ENCODE measurements around the gene ARNT2. TPM values are rescaled to one million over a fixed set of nuclear protein-coding genes. Genes with fewer than 3 reads are reported as not detected.
"Not testable (repeated sequence)": the region's sequence is repeated elsewhere in the genome, so short reads cannot be mapped to it uniquely, and the experiment has no call there.

ARNT2 gene
- polyA plus RNA-seq, 2 donors = 0.33 to 0.94 TPM

DNA sequence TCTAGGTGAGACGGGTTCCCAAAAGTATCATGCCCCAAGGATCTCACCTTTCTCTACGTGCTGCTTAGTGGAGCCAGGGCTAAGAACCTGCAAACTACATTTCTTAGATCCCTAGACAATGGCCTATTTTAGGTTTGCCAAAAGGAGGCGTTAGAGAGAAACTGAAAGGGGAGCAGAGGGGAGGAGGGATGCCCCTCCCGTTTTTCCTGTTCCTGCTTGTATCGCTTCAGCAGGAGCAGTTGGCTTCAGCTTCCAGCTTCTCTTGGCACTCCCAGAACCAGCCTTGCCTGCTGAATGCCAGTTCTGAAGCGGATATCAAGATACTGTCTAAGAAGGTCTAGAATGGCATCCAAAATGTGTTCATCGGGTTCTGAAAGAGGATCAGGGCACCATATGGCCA lies 232.5 kb downstream of the ARNT2 start:
- Histone ChIP-seq H3K27ac (ENCODE audit: low read depth in 2 of 2, low read length in 1 of 2) (peak overlapping the region in 1 of 2 donors; percentile 57), H3K36me3 (ENCODE audit: control insufficient read depth in 2 of 2, insufficient read depth in 2 of 2, low read length in 1 of 2) (no peaks in the 10 kb centered on the region), H3K4me1 (ENCODE audit: control insufficient read depth in 2 of 2, insufficient read depth in 2 of 2, low read length in 1 of 2) (no peaks in the 10 kb centered on the region), H3K27me3 (ENCODE audit: control insufficient read depth in 1 of 2, insufficient read depth in 2 of 2, low read length in 2 of 2) (no peaks in the 10 kb centered on the region), H3K9me3 (ENCODE audit: control insufficient read depth in 2 of 2, insufficient read depth in 1 of 2, low read depth in 1 of 2, low read length in 1 of 2) (peaks cover 2% of the 10 kb centered on the region in 2 donors), H3K4me3 (ENCODE audit: low read depth in 1 of 2, low read length in 2 of 2) (no peak overlapping the region)
- 38 to 39% methylated on average over 7 of the region's 7 CpGs for WGBS, 2 donors

GRCh38 chr15:80637747-80638146 lies 233.6 kb downstream of the ARNT2 start:
- WGBS, 2 donors = 75 to 76% methylated on average over 3 of the region's 3 CpGs
- Histone ChIP-seq H3K27me3 (ENCODE audit: control insufficient read depth in 1 of 2, insufficient read depth in 2 of 2, low read length in 2 of 2) (no peaks in the 10 kb centered on the region), H3K27ac (ENCODE audit: low read depth in 2 of 2, low read length in 1 of 2) (no peak overlapping the region)

DNA sequence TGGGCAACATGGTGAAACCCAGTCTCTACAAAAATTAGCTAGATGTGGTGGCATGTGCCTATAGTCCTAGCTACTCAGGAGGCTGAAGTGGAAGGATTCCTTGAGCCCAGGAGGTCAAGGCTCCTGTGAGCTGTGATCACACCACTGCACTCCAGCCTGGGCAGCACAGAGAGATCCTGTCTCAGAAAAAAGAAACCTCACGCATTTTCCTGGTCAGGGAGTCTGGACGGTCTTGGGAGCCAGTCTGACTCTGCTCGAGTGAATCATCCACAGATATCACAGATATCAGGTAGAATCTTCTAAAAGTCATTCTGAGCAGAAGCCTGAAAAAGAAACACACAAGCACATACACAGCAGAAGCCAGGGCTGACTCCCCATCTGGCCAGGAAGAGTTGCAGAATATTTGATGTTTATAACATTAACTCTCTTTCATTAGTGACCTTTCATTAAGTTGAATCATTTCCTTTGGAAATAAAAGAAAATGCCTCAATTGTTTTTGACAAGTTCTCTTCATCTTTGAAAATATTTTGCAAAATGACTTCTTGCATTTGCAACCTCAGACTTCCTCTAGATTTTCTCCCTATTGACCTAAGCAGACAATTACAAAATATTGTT lies 234.5 kb downstream of the ARNT2 start:
- no peaks in the 10 kb centered on the region for H3K36me3 ChIP-seq (ENCODE audit: control insufficient read depth in 2 of 2, insufficient read depth in 2 of 2, low read length in 1 of 2)
- H3K4me3 ChIP-seq (ENCODE audit: low read depth in 1 of 2, low read length in 2 of 2) = no peak overlapping the region
- H3K4me1 ChIP-seq (ENCODE audit: control insufficient read depth in 2 of 2, insufficient read depth in 2 of 2, low read length in 1 of 2) = no peaks in the 10 kb centered on the region
- no peak overlapping the region for H3K27ac ChIP-seq (ENCODE audit: low read depth in 2 of 2, low read length in 1 of 2)
- WGBS, 2 donors = 71 to 75% methylated on average over 3 of the region's 3 CpGs
- H3K9me3 ChIP-seq (ENCODE audit: control insufficient read depth in 2 of 2, insufficient read depth in 1 of 2, low read depth in 1 of 2, low read length in 1 of 2) = peaks cover 2% of the 10 kb centered on the region in 2 donors
- H3K27me3 ChIP-seq (ENCODE audit: control insufficient read depth in 1 of 2, insufficient read depth in 2 of 2, low read length in 2 of 2) = no peaks in the 10 kb centered on the region

More at GRCh38 chr15:80637747-80638146, 233.6 kb downstream of the ARNT2 start:
- Histone ChIP-seq H3K9me3 (ENCODE audit: control insufficient read depth in 2 of 2, insufficient read depth in 1 of 2, low read depth in 1 of 2, low read length in 1 of 2) (peaks cover 2% of the 10 kb centered on the region in 2 donors), H3K4me1 (ENCODE audit: control insufficient read depth in 2 of 2, insufficient read depth in 2 of 2, low read length in 1 of 2) (no peaks in the 10 kb centered on the region), H3K4me3 (ENCODE audit: low read depth in 1 of 2, low read length in 2 of 2) (no peak overlapping the region), H3K36me3 (ENCODE audit: control insufficient read depth in 2 of 2, insufficient read depth in 2 of 2, low read length in 1 of 2) (no peaks in the 10 kb centered on the region)

DNA sequence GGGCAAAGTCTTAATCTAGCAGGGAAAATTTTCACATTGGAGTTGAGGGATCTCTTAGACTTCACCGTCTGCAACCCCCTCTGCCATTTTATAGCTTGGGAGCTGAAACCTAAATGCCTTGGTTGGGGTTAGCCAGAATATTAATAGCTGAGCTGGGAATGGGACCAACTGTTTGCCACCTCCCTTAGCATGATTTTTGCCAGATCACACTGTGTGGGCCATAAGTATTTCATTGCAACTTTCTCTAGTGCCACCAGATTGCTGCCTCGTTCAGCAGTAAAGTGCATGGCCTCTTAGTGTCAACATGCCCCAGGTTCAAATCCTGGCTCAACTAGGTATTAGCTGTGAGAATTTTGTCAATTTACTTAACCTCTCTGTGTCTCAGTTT lies 235.0 kb downstream of the ARNT2 start:
- no peaks in the 10 kb centered on the region for H3K36me3 ChIP-seq (ENCODE audit: control insufficient read depth in 2 of 2, insufficient read depth in 2 of 2, low read length in 1 of 2)
- no peaks in the 10 kb centered on the region for H3K4me1 ChIP-seq (ENCODE audit: control insufficient read depth in 2 of 2, insufficient read depth in 2 of 2, low read length in 1 of 2)
- no peak overlapping the region for H3K27ac ChIP-seq (ENCODE audit: low read depth in 2 of 2, low read length in 1 of 2)
- no peak overlapping the region for H3K4me3 ChIP-seq (ENCODE audit: low read depth in 1 of 2, low read length in 2 of 2)
- WGBS, 2 donors = 70 to 73% methylated on average over 2 of the region's 2 CpGs
- peaks cover 2% of the 10 kb centered on the region in 2 donors for H3K9me3 ChIP-seq (ENCODE audit: control insufficient read depth in 2 of 2, insufficient read depth in 1 of 2, low read depth in 1 of 2, low read length in 1 of 2)
- H3K27me3 ChIP-seq (ENCODE audit: control insufficient read depth in 1 of 2, insufficient read depth in 2 of 2, low read length in 2 of 2) = no peaks in the 10 kb centered on the region

- 88 to 94% methylated on average over 3 of the region's 3 CpGs for WGBS, 2 donors
- H3K4me3 ChIP-seq (ENCODE audit: low read depth in 1 of 2, low read length in 2 of 2) = no peak overlapping the region
- H3K9me3 ChIP-seq (ENCODE audit: control insufficient read depth in 2 of 2, insufficient read depth in 1 of 2, low read depth in 1 of 2, low read length in 1 of 2) = peaks cover 2% of the 10 kb centered on the region in 2 donors
- H3K36me3 ChIP-seq (ENCODE audit: control insufficient read depth in 2 of 2, insufficient read depth in 2 of 2, low read length in 1 of 2) = no peaks in the 10 kb centered on the region
- no peaks in the 10 kb centered on the region for H3K4me1 ChIP-seq (ENCODE audit: control insufficient read depth in 2 of 2, insufficient read depth in 2 of 2, low read length in 1 of 2)
- no peaks in the 10 kb centered on the region for H3K27me3 ChIP-seq (ENCODE audit: control insufficient read depth in 1 of 2, insufficient read depth in 2 of 2, low read length in 2 of 2)
- no peak overlapping the region for H3K27ac ChIP-seq (ENCODE audit: low read depth in 2 of 2, low read length in 1 of 2)
These were observed 236.4 kb downstream of the ARNT2 start for GRCh38 chr15:80640531-80641121.

DNA sequence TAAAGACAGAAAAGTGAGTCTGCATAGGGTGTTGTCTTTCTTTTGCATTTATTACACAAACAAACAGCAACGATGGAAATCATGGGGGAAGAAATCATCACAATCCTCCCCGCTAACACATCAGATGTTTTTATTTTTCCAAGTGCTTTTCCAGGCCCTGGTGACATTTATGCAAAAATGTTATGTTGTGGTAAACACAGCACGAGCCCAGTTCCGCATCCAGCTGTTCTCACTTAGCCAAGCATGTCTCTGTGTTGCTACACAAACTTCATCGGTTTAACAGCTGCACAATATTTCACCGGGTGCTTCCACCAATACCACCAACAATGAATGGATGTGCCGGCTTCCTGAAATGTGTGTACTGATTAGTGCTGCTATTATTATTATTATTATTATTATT lies 237.2 kb downstream of the ARNT2 start:
- WGBS, 2 donors = 85 to 87% methylated on average over 7 of the region's 7 CpGs
- H3K4me1 ChIP-seq (ENCODE audit: control insufficient read depth in 2 of 2, insufficient read depth in 2 of 2, low read length in 1 of 2) = no peaks in the 10 kb centered on the region
- no peak overlapping the region for H3K4me3 ChIP-seq (ENCODE audit: low read depth in 1 of 2, low read length in 2 of 2)
- H3K27me3 ChIP-seq (ENCODE audit: control insufficient read depth in 1 of 2, insufficient read depth in 2 of 2, low read length in 2 of 2) = no peaks in the 10 kb centered on the region
- H3K27ac ChIP-seq (ENCODE audit: low read depth in 2 of 2, low read length in 1 of 2) = no peak overlapping the region
- no peaks in the 10 kb centered on the region for H3K36me3 ChIP-seq (ENCODE audit: control insufficient read depth in 2 of 2, insufficient read depth in 2 of 2, low read length in 1 of 2)
- H3K9me3 ChIP-seq (ENCODE audit: control insufficient read depth in 2 of 2, insufficient read depth in 1 of 2, low read depth in 1 of 2, low read length in 1 of 2) = peaks cover 2% of the 10 kb centered on the region in 2 donors

DNA sequence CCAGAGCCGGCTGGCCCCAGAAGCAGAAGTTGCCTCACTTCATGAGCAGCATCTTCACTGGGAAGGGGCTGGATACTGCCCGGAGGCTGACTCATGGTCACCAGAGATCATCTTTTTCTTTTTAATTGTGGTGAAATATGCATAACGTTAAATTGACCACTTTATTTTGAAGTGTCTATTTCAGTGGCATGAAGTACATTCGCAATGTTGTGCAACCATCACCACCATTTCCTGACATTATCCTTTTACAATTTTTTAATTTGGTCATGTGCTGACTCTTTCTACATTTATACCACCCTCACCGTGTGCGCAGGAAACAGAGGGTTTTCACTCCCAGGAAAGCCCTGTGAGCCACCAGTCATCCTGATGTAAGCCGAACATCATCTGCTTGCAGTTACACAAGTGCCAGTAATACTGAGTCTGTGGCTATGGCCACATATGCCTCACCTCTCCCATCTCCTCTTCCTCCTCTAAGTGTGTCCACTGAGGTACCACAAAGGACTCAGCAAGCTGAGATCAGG lies 239.3 kb downstream of the ARNT2 start:
- Histone ChIP-seq H3K4me3 (ENCODE audit: low read depth in 1 of 2, low read length in 2 of 2) (no peak overlapping the region), H3K9me3 (ENCODE audit: control insufficient read depth in 2 of 2, insufficient read depth in 1 of 2, low read depth in 1 of 2, low read length in 1 of 2) (peaks cover 2% of the 10 kb centered on the region in 2 donors), H3K27me3 (ENCODE audit: control insufficient read depth in 1 of 2, insufficient read depth in 2 of 2, low read length in 2 of 2) (no peaks in the 10 kb centered on the region), H3K27ac (ENCODE audit: low read depth in 2 of 2, low read length in 1 of 2) (no peak overlapping the region), H3K36me3 (ENCODE audit: control insufficient read depth in 2 of 2, insufficient read depth in 2 of 2, low read length in 1 of 2) (no peaks in the 10 kb centered on the region), H3K4me1 (ENCODE audit: control insufficient read depth in 2 of 2, insufficient read depth in 2 of 2, low read length in 1 of 2) (no peaks in the 10 kb centered on the region)
- 69 to 71% methylated on average over 7 of the region's 7 CpGs for WGBS, 2 donors

- 48 to 59% methylated on average over 4 of the region's 4 CpGs for WGBS, 2 donors
- H3K27me3 ChIP-seq (ENCODE audit: control insufficient read depth in 1 of 2, insufficient read depth in 2 of 2, low read length in 2 of 2) = no peaks in the 10 kb centered on the region
- H3K27ac ChIP-seq (ENCODE audit: low read depth in 2 of 2, low read length in 1 of 2) = no peak overlapping the region
- H3K9me3 ChIP-seq (ENCODE audit: control insufficient read depth in 2 of 2, insufficient read depth in 1 of 2, low read depth in 1 of 2, low read length in 1 of 2) = peaks cover under 1 to 2% of the 10 kb centered on the region in 2 donors
- H3K36me3 ChIP-seq (ENCODE audit: control insufficient read depth in 2 of 2, insufficient read depth in 2 of 2, low read length in 1 of 2) = no peaks in the 10 kb centered on the region
- no peak overlapping the region for H3K4me3 ChIP-seq (ENCODE audit: low read depth in 1 of 2, low read length in 2 of 2)
- H3K4me1 ChIP-seq (ENCODE audit: control insufficient read depth in 2 of 2, insufficient read depth in 2 of 2, low read length in 1 of 2) = no peaks in the 10 kb centered on the region
These were observed 241.4 kb downstream of the ARNT2 start for GRCh38 chr15:80645494-80646065.

GRCh38 chr15:80647424-80647823 lies 243.2 kb downstream of the ARNT2 start:
- H3K27me3 ChIP-seq (ENCODE audit: control insufficient read depth in 1 of 2, insufficient read depth in 2 of 2, low read length in 2 of 2); H3K9me3 ChIP-seq (ENCODE audit: control insufficient read depth in 2 of 2, insufficient read depth in 1 of 2, low read depth in 1 of 2, low read length in 1 of 2); H3K4me3 ChIP-seq (ENCODE audit: low read depth in 1 of 2, low read length in 2 of 2); H3K27ac ChIP-seq (ENCODE audit: low read depth in 2 of 2, low read length in 1 of 2); H3K36me3 ChIP-seq (ENCODE audit: control insufficient read depth in 2 of 2, insufficient read depth in 2 of 2, low read length in 1 of 2); H3K4me1 ChIP-seq (ENCODE audit: control insufficient read depth in 2 of 2, insufficient read depth in 2 of 2, low read length in 1 of 2): not testable (repeated sequence)
- WGBS, 2 donors = 96 to 98% methylated on average over 30 of the region's 30 CpGs
